Smooth muscle cell (in vitro differentiated cells): ENCODE measurements around the gene MNT. TPM values are rescaled to one million over a fixed set of nuclear protein-coding genes. Genes with fewer than 3 reads are reported as not detected.

Source experiments
- DNase-seq: peaks from one replicate; lab custom pipeline; 2025; ENCODE audit not compliant: unreplicated experiment; lab: John Stamatoyannopoulos, UW
- H2AFZ ChIP-seq: fragments of 200-600 bp; sonication (generic); 2 replicates; pipeline ENCODE4 v1.6.0; 2016; ENCODE audit warnings: antibody characterized with exemption, low read depth, mild to moderate bottlenecking
- H3F3A ChIP-seq: fragments of 200-600 bp; sonication (generic); 2 replicates; pipeline ENCODE4 v1.6.0; 2017; ENCODE audit warnings: antibody characterized with exemption, low read depth
- H3K27ac ChIP-seq: fragments of 200-600 bp; sonication (generic); 2 replicates; pipeline ENCODE4 v1.5.1; 2016; ENCODE audit warnings: low read depth, mild to moderate bottlenecking
- H3K27me3 ChIP-seq: fragments of 200-600 bp; sonication (generic); 2 replicates; pipeline ENCODE4 v1.6.1; 2016; ENCODE audit warnings: low read depth, mild to moderate bottlenecking
- H3K36me3 ChIP-seq: fragments of 200-600 bp; sonication (generic); 2 replicates; pipeline ENCODE4 v1.5.1; 2016; ENCODE audit warnings: low read depth
- H3K4me1 ChIP-seq: fragments of 200-600 bp; sonication (generic); 2 replicates; pipeline ENCODE4 v1.5.1; 2016; ENCODE audit warnings: low read depth
- H3K4me2 ChIP-seq: fragments of 200-600 bp; sonication (generic); 2 replicates; pipeline ENCODE4 v1.6.0; 2016; ENCODE audit warnings: mild to moderate bottlenecking
- H3K4me3 ChIP-seq: fragments of 200-600 bp; sonication (generic); 2 replicates; pipeline ENCODE4 v1.5.1; 2016; ENCODE audit warnings: mild to moderate bottlenecking
- H3K79me2 ChIP-seq: fragments of 200-600 bp; sonication (generic); 2 replicates; pipeline ENCODE4 v1.6.0; 2016; ENCODE audit warnings: low read depth, mild to moderate bottlenecking
- H3K9ac ChIP-seq: fragments of 200-600 bp; sonication (generic); 2 replicates; pipeline ENCODE4 v1.6.0; 2016; ENCODE audit warnings: low read depth
- H3K9me3 ChIP-seq: fragments of 200-600 bp; sonication (generic); replicated peaks from 2 replicates; pipeline ENCODE4 v1.5.1; 2016; ENCODE audit warnings: low read depth
- H4K20me1 ChIP-seq: fragments of 200-600 bp; sonication (generic); 2 replicates; pipeline ENCODE4 v1.6.0; 2016; ENCODE audit warnings: low read depth
- CTCF ChIP-seq: fragments of 200-600 bp; sonication (generic); IDR thresholded peaks from 2 replicates; pipeline ENCODE4 v1.5.1; 2017; ENCODE audit warnings: borderline replicate concordance, mild to moderate bottlenecking, antibody characterized with exemption; ENCODE audit not compliant: insufficient read depth, poor library complexity, severe bottlenecking
- WGBS: methylation state at CpG from one replicate; pipeline ENCODE4 v1.1.7; 2016; ENCODE audit warnings: low lambda C conversion rate; 5-methylcytosine and 5-hydroxymethylcytosine counted together
- polyA plus RNA-seq: library from polyadenylated mRNA; unstranded; fragments of >200 nt; fragmentation: Nextera tagmentation; extraction: Ambion mirVana; gene quantifications from 2 replicates; pipeline ENCODE4 v1.2.1, GENCODE V29; 2016
- total RNA-seq: library from RNA; depleted of rRNA; stranded (reverse); fragments of >200 nt; gene quantifications from 2 replicates; pipeline ENCODE4 v1.2.3, GENCODE V29; 2014

Gene MNT
- total and polyA plus RNA-seq, 2 experiments from 2014 or later: 5.7 to 12.8 TPM

DNA sequence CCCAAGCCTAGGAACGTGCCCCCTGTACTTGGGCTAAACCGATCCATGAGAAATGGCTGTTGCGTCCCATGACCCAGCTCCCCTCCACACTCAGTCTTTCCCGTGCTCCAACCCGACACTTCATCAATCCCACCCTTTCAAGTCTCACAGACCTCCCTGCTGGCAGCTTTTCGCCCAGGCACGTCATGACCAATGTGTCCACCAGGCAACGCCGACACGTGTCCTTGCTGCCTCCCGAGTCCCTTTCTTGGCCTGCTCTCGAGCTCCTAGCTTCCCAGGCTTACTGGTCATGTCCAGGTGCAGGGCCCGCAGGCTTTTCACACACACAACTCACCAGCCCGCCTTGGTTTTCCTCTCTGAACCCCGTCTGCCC is 12.2 kb downstream of the MNT start:
- peaks cover 30% of the 10 kb centered on the region for H3F3A ChIP-seq
- WGBS: 94% methylated on average over 15 of the region's 15 CpGs
- no peaks in the 10 kb centered on the region for H3K36me3 ChIP-seq
- H2AFZ ChIP-seq: no peak overlapping the region
- no peak overlapping the region for H3K27ac ChIP-seq
- H4K20me1 ChIP-seq: peaks cover 56% of the 10 kb centered on the region
- H3K79me2 ChIP-seq: peaks cover 33% of the 10 kb centered on the region
- H3K4me3 ChIP-seq: no peak overlapping the region
- no peak overlapping the region for H3K9ac ChIP-seq
- H3K4me1 ChIP-seq: peaks cover 13% of the 10 kb centered on the region
- no peaks in the 10 kb centered on the region for H3K27me3 ChIP-seq
- TF ChIP-seq CTCF: no peak
- H3K9me3 ChIP-seq: no peaks in the 10 kb centered on the region
- DNase-seq: no peak
- no peak overlapping the region for H3K4me2 ChIP-seq

DNA sequence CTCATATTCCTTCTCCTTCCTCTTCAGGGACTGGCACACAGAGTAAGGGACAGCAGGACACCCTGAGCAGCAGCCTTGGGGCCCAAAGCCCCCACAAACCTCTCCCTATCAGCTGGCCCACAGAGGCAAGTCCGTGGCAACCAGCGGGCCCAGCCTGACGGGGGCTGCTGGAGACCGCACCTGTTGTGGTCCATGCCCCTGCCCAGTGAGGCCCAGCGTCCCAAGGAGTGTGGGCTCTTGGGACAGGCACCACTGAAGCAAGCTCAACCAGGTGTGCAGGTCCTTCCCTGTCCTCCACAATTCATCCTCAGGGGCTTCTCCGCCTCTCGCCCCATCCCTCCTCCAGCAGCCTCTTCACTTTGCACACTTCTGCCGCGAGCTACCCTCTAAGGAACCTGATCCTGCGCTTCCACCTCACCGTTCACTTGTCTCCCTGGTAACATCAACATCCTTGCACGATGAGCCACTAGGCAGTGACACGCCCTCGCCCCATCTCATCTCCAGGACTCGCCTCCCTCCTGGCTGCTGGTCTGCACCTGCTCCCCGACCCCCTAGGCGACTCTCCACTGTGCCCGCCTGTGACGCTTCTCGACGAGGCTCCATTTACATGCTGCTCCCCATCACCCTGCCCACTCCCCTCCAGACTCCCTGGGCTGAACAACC is 12.7 kb downstream of the MNT start:
- Histone ChIP-seq H3K4me1 (peaks cover 13% of the 10 kb centered on the region), H3K9me3 (no peaks in the 10 kb centered on the region), H3K27me3 (no peaks in the 10 kb centered on the region), H3K4me3 (no peak overlapping the region), H3K36me3 (no peaks in the 10 kb centered on the region), H3K79me2 (peaks cover 33% of the 10 kb centered on the region), H3F3A (peaks cover 28% of the 10 kb centered on the region), H3K27ac (no peak overlapping the region), H3K4me2 (no peak overlapping the region), H4K20me1 (peaks cover 56% of the 10 kb centered on the region), H2AFZ (no peak overlapping the region), H3K9ac (no peak overlapping the region)
- 95% methylated on average over 21 of the region's 21 CpGs for WGBS
- no peak for TF ChIP-seq CTCF
- DNase-seq: no peak

DNA sequence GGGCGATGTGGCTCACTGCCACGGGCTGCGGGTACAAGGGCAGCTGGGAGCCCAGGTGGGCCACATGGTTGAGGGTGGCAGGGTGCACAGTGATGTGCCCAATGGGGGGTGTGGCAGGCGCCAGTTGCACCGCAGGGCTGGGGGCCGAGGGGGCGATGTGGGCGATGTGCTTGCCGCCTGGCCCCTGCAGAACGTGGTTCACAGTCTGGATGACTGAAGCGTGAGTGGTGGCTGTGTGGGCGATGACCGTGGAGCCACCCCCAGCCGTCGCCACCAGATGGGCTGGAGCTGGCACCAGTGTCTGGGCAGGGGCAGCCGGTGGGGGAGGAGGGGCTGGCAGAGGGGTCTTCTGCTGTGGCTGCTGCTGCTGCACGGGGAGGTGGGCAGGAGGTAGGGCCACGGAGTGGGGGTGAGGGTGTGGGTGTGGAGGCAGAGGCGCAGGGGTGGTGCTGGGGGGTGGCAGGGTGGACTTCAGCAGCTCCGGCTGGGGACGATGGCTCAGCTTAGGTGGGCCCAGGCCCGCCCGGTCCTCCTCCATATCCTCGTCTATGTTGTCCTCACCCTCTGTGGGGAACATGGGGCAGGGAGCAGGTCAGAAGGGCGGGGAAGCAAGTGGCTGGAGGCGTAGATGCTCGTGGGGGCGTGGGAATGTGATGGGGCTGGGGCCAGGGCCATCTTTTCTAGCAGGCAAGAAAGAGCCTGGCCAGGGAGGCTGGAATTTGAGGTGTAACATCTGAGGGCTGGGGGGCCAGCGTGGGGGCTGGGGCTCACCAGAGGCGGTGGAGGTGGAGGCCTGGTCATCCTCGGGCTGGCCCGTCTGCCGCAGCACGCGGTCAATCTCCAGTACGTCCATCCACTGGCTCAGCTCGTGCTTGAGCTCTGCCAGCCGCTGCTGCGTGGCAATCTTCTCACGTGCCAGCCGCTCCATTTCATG is 13.5 kb downstream of the MNT start:
- no peak for DNase-seq
- H3K4me2 ChIP-seq: no peak overlapping the region
- no peak for TF ChIP-seq CTCF
- no peak overlapping the region for H3K9ac ChIP-seq
- H3K27me3 ChIP-seq: no peaks in the 10 kb centered on the region
- H3K79me2 ChIP-seq: peaks cover 33% of the 10 kb centered on the region
- no peaks in the 10 kb centered on the region for H3K36me3 ChIP-seq
- H2AFZ ChIP-seq: no peak overlapping the region
- peaks cover 27% of the 10 kb centered on the region for H3F3A ChIP-seq
- H3K9me3 ChIP-seq: no peaks in the 10 kb centered on the region
- WGBS: 94% methylated on average over 26 of the region's 41 CpGs
- H4K20me1 ChIP-seq: peaks cover 56% of the 10 kb centered on the region
- peaks cover 13% of the 10 kb centered on the region for H3K4me1 ChIP-seq
- H3K4me3 ChIP-seq: no peak overlapping the region
- H3K27ac ChIP-seq: no peak overlapping the region
